ENCODE measurements around the gene DDX1. TPM values are rescaled to one million over a fixed set of nuclear protein-coding genes. Genes with fewer than 3 reads are reported as not detected.

Gene DDX1
- total RNA-seq, 2 experiments from 2014 or later = 42.7 to 91.8 TPM

- POLR2A ChIA-PET = interaction anchor here (1.2 kb wide), 1 partner anchor 9 kb away, joined by 4 read pairs; no protein-coding TSS in a partner anchor
- no TSS peak for BruUV-seq (replicated peaks)
- peaks cover 62% of the 10 kb centered on the region for H3K36me3 ChIP-seq (ENCODE audit: insufficient read depth, low read length)
- no peak for DNase-seq (ENCODE audit: low spot score)
- no peaks in the 10 kb centered on the region for H3K9me3 ChIP-seq (ENCODE audit: low read length)
- H4K20me1 ChIP-seq (ENCODE audit: insufficient read depth, low read length) = no peaks in the 10 kb centered on the region
- intact Hi-C loops (cut with micrococcal nuclease; ENCODE audit: unreplicated experiment) = loop anchor here (5.0 to 10.0 kb wide), 2 partner anchors 644 to 1116 kb away; no protein-coding TSS in a partner anchor
- H2AFZ ChIP-seq (ENCODE audit: low read length) = no peak overlapping the region
- no peak overlapping the region for H3K27ac ChIP-seq (ENCODE audit: low read depth, low read length, poor library complexity, severe bottlenecking)
- no peaks in the 10 kb centered on the region for H3K79me2 ChIP-seq (ENCODE audit: insufficient read depth, low read depth, low read length)
- no peak overlapping the region for H3K4me3 ChIP-seq (ENCODE audit: low read depth, low read length, poor library complexity, severe bottlenecking)
- no peak overlapping the region for H3K4me2 ChIP-seq (ENCODE audit: low read length)
- no peaks in the 10 kb centered on the region for H3K4me1 ChIP-seq (ENCODE audit: insufficient read depth, low read length, poor library complexity, severe bottlenecking)
- TF ChIP-seq CTCF (conservative IDR thresholded peaks at IDR 0.05; ENCODE audit: low read length) (no peak), EZH2phosphoT487 (IDR thresholded peaks at IDR 0.05; ENCODE audit: borderline replicate concordance, low read depth, low read length) (no peak)
- CTCF ChIA-PET (ENCODE audit: unreplicated experiment) = no interaction called here
- H3K9me2 ChIP-seq (ENCODE audit: insufficient read depth, low read length) = no peaks in the 10 kb centered on the region
These were observed 47.1 kb downstream of the DDX1 start for GRCh38 chr2:15638720-15639119.

GRCh38 chr2:15639323-15640251 lies 47.9 kb downstream of the DDX1 start:
- no TSS peak for BruUV-seq (replicated peaks)
- Histone ChIP-seq H3K4me2 (ENCODE audit: low read length) (no peak overlapping the region), H3K9me2 (ENCODE audit: insufficient read depth, low read length) (no peaks in the 10 kb centered on the region), H3K36me3 (ENCODE audit: insufficient read depth, low read length) (peaks cover 53% of the 10 kb centered on the region), H4K20me1 (ENCODE audit: insufficient read depth, low read length) (no peaks in the 10 kb centered on the region), H2AFZ (ENCODE audit: low read length) (no peak overlapping the region), H3K4me3 (ENCODE audit: low read depth, low read length, poor library complexity, severe bottlenecking) (no peak overlapping the region), H3K27ac (ENCODE audit: low read depth, low read length, poor library complexity, severe bottlenecking) (no peak overlapping the region), H3K4me1 (ENCODE audit: insufficient read depth, low read length, poor library complexity, severe bottlenecking) (no peaks in the 10 kb centered on the region), H3K9me3 (ENCODE audit: low read length) (no peaks in the 10 kb centered on the region), H3K79me2 (ENCODE audit: insufficient read depth, low read depth, low read length) (no peaks in the 10 kb centered on the region)
- CTCF ChIA-PET (ENCODE audit: unreplicated experiment) = no interaction called here
- POLR2A ChIA-PET = no interaction called here
- intact Hi-C loops (cut with micrococcal nuclease; ENCODE audit: unreplicated experiment) = loop anchor here (5.0 to 10.0 kb wide), 2 partner anchors 643 to 1115 kb away; no protein-coding TSS in a partner anchor
- no peak for TF ChIP-seq EZH2phosphoT487 (IDR thresholded peaks at IDR 0.05; ENCODE audit: borderline replicate concordance, low read depth, low read length)
- TF ChIP-seq CTCF (conservative IDR thresholded peaks at IDR 0.05; ENCODE audit: low read length) = no peak
- no peak for DNase-seq (ENCODE audit: low spot score)

- no peak for TF ChIP-seq CTCF (conservative IDR thresholded peaks at IDR 0.05; ENCODE audit: low read length)
- no peak for TF ChIP-seq EZH2phosphoT487 (IDR thresholded peaks at IDR 0.05; ENCODE audit: borderline replicate concordance, low read depth, low read length)
- Histone ChIP-seq H3K4me2 (ENCODE audit: low read length) (no peak overlapping the region), H3K9me3 (ENCODE audit: low read length) (no peaks in the 10 kb centered on the region), H3K27ac (ENCODE audit: low read depth, low read length, poor library complexity, severe bottlenecking) (no peak overlapping the region), H3K9me2 (ENCODE audit: insufficient read depth, low read length) (no peaks in the 10 kb centered on the region), H4K20me1 (ENCODE audit: insufficient read depth, low read length) (no peaks in the 10 kb centered on the region), H3K4me3 (ENCODE audit: low read depth, low read length, poor library complexity, severe bottlenecking) (no peak overlapping the region), H2AFZ (ENCODE audit: low read length) (no peak overlapping the region), H3K36me3 (ENCODE audit: insufficient read depth, low read length) (peaks cover 46% of the 10 kb centered on the region), H3K4me1 (ENCODE audit: insufficient read depth, low read length, poor library complexity, severe bottlenecking) (no peaks in the 10 kb centered on the region), H3K79me2 (ENCODE audit: insufficient read depth, low read depth, low read length) (no peaks in the 10 kb centered on the region)
- intact Hi-C loops (cut with micrococcal nuclease; ENCODE audit: unreplicated experiment) = no loop called here
- BruUV-seq (replicated peaks) = no TSS peak
- POLR2A ChIA-PET = no interaction called here
- CTCF ChIA-PET (ENCODE audit: unreplicated experiment) = no interaction called here
- no peak for DNase-seq (ENCODE audit: low spot score)
These were observed 48.6 kb downstream of the DDX1 start for GRCh38 chr2:15640261-15640711.
